Neural progenitor cell (in vitro differentiated cells): Measurements from ENCODE around the gene YEATS2. TPM values are rescaled to one million over a fixed set of nuclear protein-coding genes. Genes with fewer than 3 reads are reported as not detected.

Experiments used
- DNase-seq: peaks from one replicate; pipeline ENCODE4 v3.0.0-alpha.2; 2016; ENCODE audit warnings: low spot score
- H2AFZ ChIP-seq: fragments of 200-600 bp; sonication (generic); replicated peaks from 2 replicates; pipeline ENCODE4 v1.6.1; 2016; ENCODE audit warnings: antibody characterized with exemption
- H3F3A ChIP-seq: fragments of 200-600 bp; sonication (generic); 2 replicates; pipeline ENCODE4 v1.6.1; 2016; ENCODE audit warnings: antibody characterized with exemption, low read depth
- H3K27ac ChIP-seq: fragments of 200-600 bp; sonication (generic); 2 replicates; pipeline ENCODE4 v1.5.1; 2016; ENCODE audit warnings: mild to moderate bottlenecking
- H3K27me3 ChIP-seq: fragments of 200-600 bp; sonication (generic); 2 replicates; pipeline ENCODE4 v1.6.1; 2016; ENCODE audit warnings: mild to moderate bottlenecking, moderate library complexity
- H3K36me3 ChIP-seq: fragments of 200-600 bp; sonication (generic); 2 replicates; pipeline ENCODE4 v1.5.1; 2016
- H3K4me1 ChIP-seq: fragments of 200-600 bp; sonication (generic); 2 replicates; pipeline ENCODE4 v1.6.1; 2016; ENCODE audit warnings: mixed run types
- H3K4me2 ChIP-seq: fragments of 200-600 bp; sonication (generic); 2 replicates; pipeline ENCODE4 v1.6.1; 2016
- H3K4me3 ChIP-seq: fragments of 200-600 bp; sonication (generic); 2 replicates; pipeline ENCODE4 v1.5.1; 2016
- H3K79me2 ChIP-seq: fragments of 200-600 bp; sonication (generic); 2 replicates; pipeline ENCODE4 v1.6.1; 2016; ENCODE audit warnings: low read depth
- H3K9ac ChIP-seq: fragments of 200-600 bp; sonication (generic); 2 replicates; pipeline ENCODE4 v1.6.1; 2016
- H3K9me3 ChIP-seq: fragments of 200-600 bp; sonication (generic); 2 replicates; pipeline ENCODE4 v1.5.1; 2016; ENCODE audit warnings: low read depth
- H4K20me1 ChIP-seq: fragments of 200-600 bp; sonication (generic); 2 replicates; pipeline ENCODE4 v1.6.1; 2016; ENCODE audit warnings: low read depth
- H3K27ac Mint-ChIP-seq: 3 replicates; pipeline ENCODE4 v1.8.0; 2021; ENCODE audit warnings: mixed read lengths
- H3K27me3 Mint-ChIP-seq: 2 replicates; pipeline ENCODE4 v1.8.0; 2022; ENCODE audit warnings: low read depth, mild to moderate bottlenecking, inconsistent platforms, moderate library complexity, mixed read lengths; ENCODE audit not compliant: insufficient read depth
- H3K36me3 Mint-ChIP-seq: 3 replicates; pipeline ENCODE4 v1.8.0; 2021; ENCODE audit warnings: mixed read lengths
- H3K4me1 Mint-ChIP-seq: 3 replicates; pipeline ENCODE4 v1.8.0; 2021; ENCODE audit warnings: mixed read lengths
- H3K4me3 Mint-ChIP-seq: 3 replicates; pipeline ENCODE4 v1.8.0; 2021; ENCODE audit warnings: mild to moderate bottlenecking, moderate library complexity, mixed read lengths
- H3K9me3 Mint-ChIP-seq: 3 replicates; pipeline ENCODE4 v1.8.0; 2020; ENCODE audit warnings: mixed read lengths
- CTCF ChIP-seq: fragments of 200-600 bp; sonication (generic); IDR thresholded peaks from 2 replicates; pipeline ENCODE4 v1.5.1; 2017; ENCODE audit warnings: antibody characterized with exemption, mild to moderate bottlenecking
- EZH2 ChIP-seq: fragments of 200-600 bp; sonication (generic); IDR thresholded peaks from 2 replicates; pipeline ENCODE4 v1.6.1; 2017; ENCODE audit warnings: antibody characterized with exemption, mild to moderate bottlenecking, moderate library complexity
- EZH2phosphoT487 ChIP-seq: fragments of 200-600 bp; sonication (generic); IDR thresholded peaks from 2 replicates; pipeline ENCODE4 v1.6.1; 2017; ENCODE audit warnings: antibody characterized with exemption
- total RNA-seq: library from RNA; depleted of rRNA; stranded (reverse); fragments of >200 nt; gene quantifications from 2 replicates; pipeline ENCODE4 v1.2.3, GENCODE V29; 2015; ENCODE audit warnings: low replicate concordance

The YEATS2 gene
- total RNA-seq, 1 donor from 2014 or later, result 72.1 TPM

GRCh38 chr3:183815951-183816475, 118.4 kb downstream of the YEATS2 start:
- no peak for TF ChIP-seq CTCF
- TF ChIP-seq EZH2phosphoT487, result no peak
- TF ChIP-seq EZH2, result no peak
- Histone ChIP-seq H3K4me3 (no peak overlapping the region), H3K36me3 (no peaks in the 10 kb centered on the region), H3K79me2 (no peaks in the 10 kb centered on the region), H3K9me3 (no peaks in the 10 kb centered on the region), H3K27ac (no peak overlapping the region), H4K20me1 (no peaks in the 10 kb centered on the region), H3K27me3 (no peaks in the 10 kb centered on the region), H3F3A (peaks cover 6% of the 10 kb centered on the region), H3K4me2 (no peak overlapping the region), H3K4me1 (no peaks in the 10 kb centered on the region), H2AFZ (no peak overlapping the region), H3K9ac (no peak overlapping the region)
- no peak overlapping the region for H3K4me3 Mint-ChIP-seq
- no peak overlapping the region for H3K27ac Mint-ChIP-seq
- no peak for DNase-seq
- H3K36me3 Mint-ChIP-seq, result peaks cover 18% of the 10 kb centered on the region
- peaks cover 2% of the 10 kb centered on the region for H3K9me3 Mint-ChIP-seq
- peaks cover 2% of the 10 kb centered on the region for H3K27me3 Mint-ChIP-seq
- H3K4me1 Mint-ChIP-seq, result peaks cover 4% of the 10 kb centered on the region

- H3K27ac ChIP-seq, result no peak overlapping the region
- H3K4me1 ChIP-seq, result no peaks in the 10 kb centered on the region
- DNase-seq, result no peak
- H3K9me3 Mint-ChIP-seq, result peaks cover 2% of the 10 kb centered on the region
- no peaks in the 10 kb centered on the region for H3K36me3 ChIP-seq
- peak overlapping the region; percentile 60 for H3K27ac Mint-ChIP-seq
- no peaks in the 10 kb centered on the region for H4K20me1 ChIP-seq
- H3K79me2 ChIP-seq, result no peaks in the 10 kb centered on the region
- peaks cover 2% of the 10 kb centered on the region for H3K27me3 Mint-ChIP-seq
- no peaks in the 10 kb centered on the region for H3K27me3 ChIP-seq
- no peak overlapping the region for H3K9ac ChIP-seq
- no peak overlapping the region for H3K4me3 Mint-ChIP-seq
- H3F3A ChIP-seq, result peaks cover 6% of the 10 kb centered on the region
- no peak overlapping the region for H3K4me3 ChIP-seq
- H3K9me3 ChIP-seq, result no peaks in the 10 kb centered on the region
- H2AFZ ChIP-seq, result no peak overlapping the region
- no peak overlapping the region for H3K4me2 ChIP-seq
- TF ChIP-seq EZH2 (no peak), CTCF (no peak), EZH2phosphoT487 (no peak)
- peaks cover 4% of the 10 kb centered on the region for H3K4me1 Mint-ChIP-seq
- peaks cover 14% of the 10 kb centered on the region for H3K36me3 Mint-ChIP-seq
Observed at GRCh38 chr3:183816681-183817510, 119.3 kb downstream of the YEATS2 start.

DNA sequence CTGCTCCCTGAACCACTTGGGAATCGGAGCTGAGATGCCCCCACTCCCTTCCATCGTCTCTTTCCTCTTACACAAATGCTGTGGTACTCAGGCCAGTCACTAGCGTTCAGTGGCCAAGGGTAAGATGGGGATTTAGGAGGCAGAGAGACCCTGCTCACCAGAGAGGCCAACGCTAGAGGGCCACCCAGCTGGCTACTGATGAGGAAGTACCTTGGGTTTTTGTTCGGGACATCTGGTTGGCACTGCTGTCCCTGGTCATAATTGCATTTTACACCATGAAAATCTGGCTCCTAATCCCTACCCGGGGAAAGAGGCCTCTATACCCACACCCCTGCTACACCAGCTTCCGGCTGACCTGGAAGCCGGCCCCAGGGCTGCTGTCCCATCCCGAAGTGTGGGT, 120.0 kb downstream of the YEATS2 start:
- H3K4me3 ChIP-seq, result no peak overlapping the region
- no peaks in the 10 kb centered on the region for H4K20me1 ChIP-seq
- no peaks in the 10 kb centered on the region for H3K27me3 ChIP-seq
- H3K9ac ChIP-seq, result no peak overlapping the region
- TF ChIP-seq EZH2phosphoT487, result no peak
- TF ChIP-seq EZH2, result no peak
- no peak for TF ChIP-seq CTCF
- Mint-ChIP-seq H3K4me3 (no peak overlapping the region), H3K9me3 (peaks cover 2% of the 10 kb centered on the region), H3K4me1 (peaks cover 9% of the 10 kb centered on the region), H3K27me3 (peaks cover 5% of the 10 kb centered on the region), H3K27ac (peak overlapping the region; percentile 60), H3K36me3 (peaks cover 11% of the 10 kb centered on the region)
- H3K79me2 ChIP-seq, result no peaks in the 10 kb centered on the region
- H3K36me3 ChIP-seq, result no peaks in the 10 kb centered on the region
- H3K27ac ChIP-seq, result no peak overlapping the region
- peaks cover 13% of the 10 kb centered on the region for H3F3A ChIP-seq
- no peak overlapping the region for H2AFZ ChIP-seq
- no peak for DNase-seq
- H3K4me2 ChIP-seq, result no peak overlapping the region
- H3K4me1 ChIP-seq, result peaks cover 4% of the 10 kb centered on the region
- H3K9me3 ChIP-seq, result no peaks in the 10 kb centered on the region
